DOHH2 (cell line): ENCODE results near the gene TRERF1.

Source experiments
- EZH2phosphoT487 ChIP-seq: fragments of 200-600 bp; sonication (generic); IDR thresholded peaks from 2 replicates; pipeline ENCODE4 v1.6.1; 2017; ENCODE audit warnings: borderline replicate concordance, mild to moderate bottlenecking, antibody characterized with exemption, low read length, moderate library complexity, mixed read lengths
- TF ChIP-seq, protein P1 (sequence below): fragments of 200-600 bp; sonication (generic); IDR thresholded peaks from one replicate; pipeline ENCODE4 v1.5.1; 2014; ENCODE audit warnings: antibody characterized with exemption, mild to moderate bottlenecking, low read depth, low read length; ENCODE audit not compliant: poor library complexity, severe bottlenecking

DNA sequence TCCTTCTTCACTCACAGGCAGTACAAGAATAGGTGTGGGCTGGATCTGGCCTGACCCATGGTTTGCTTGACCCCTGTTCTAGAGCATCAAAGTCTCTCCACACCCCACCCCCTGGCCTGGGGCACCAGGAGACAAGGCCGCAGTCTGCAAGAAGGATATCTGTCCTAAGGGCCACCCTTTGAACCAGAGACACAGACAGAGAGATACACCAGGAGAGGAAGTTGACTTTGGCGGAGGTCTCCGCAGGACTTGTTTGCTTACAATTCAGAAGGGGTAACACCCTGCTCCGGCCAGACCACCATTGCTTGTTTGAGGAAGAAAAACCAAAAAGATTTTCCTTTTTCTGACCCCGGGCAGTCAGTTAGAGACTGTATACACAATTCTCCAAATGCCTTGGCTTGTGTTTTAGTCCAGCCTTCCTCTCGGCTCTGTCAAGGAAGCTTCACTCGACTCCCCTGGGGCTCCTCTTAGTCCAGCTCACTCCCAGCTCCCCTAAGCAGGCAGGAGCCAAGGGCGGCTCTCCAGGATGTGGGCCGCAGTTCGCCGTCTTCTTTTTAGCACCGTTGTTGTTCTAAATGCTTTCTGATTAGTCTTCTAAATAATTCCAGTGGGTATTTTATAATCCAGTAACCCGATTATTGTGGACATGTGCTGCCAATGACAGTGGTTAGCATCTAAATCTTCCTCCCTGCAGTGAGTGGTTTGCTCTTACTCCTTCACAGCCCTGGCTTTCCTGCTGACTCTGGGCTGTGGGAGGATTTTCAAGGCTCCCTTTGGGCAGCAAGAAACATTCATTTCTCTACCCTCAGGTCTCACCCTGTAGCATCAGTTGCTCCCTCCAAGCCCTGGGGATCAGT is 175.5 kb downstream of the TRERF1 start:
- TF ChIP-seq, protein P1, sequence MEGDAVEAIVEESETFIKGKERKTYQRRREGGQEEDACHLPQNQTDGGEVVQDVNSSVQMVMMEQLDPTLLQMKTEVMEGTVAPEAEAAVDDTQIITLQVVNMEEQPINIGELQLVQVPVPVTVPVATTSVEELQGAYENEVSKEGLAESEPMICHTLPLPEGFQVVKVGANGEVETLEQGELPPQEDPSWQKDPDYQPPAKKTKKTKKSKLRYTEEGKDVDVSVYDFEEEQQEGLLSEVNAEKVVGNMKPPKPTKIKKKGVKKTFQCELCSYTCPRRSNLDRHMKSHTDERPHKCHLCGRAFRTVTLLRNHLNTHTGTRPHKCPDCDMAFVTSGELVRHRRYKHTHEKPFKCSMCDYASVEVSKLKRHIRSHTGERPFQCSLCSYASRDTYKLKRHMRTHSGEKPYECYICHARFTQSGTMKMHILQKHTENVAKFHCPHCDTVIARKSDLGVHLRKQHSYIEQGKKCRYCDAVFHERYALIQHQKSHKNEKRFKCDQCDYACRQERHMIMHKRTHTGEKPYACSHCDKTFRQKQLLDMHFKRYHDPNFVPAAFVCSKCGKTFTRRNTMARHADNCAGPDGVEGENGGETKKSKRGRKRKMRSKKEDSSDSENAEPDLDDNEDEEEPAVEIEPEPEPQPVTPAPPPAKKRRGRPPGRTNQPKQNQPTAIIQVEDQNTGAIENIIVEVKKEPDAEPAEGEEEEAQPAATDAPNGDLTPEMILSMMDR: no peak
- no peak for TF ChIP-seq EZH2phosphoT487
